Measurements from ENCODE around the gene INPP5B.
"Not testable (repeated sequence)": the region's sequence is repeated elsewhere in the genome, so short reads cannot be mapped to it uniquely, and the experiment has no call there.

DNA sequence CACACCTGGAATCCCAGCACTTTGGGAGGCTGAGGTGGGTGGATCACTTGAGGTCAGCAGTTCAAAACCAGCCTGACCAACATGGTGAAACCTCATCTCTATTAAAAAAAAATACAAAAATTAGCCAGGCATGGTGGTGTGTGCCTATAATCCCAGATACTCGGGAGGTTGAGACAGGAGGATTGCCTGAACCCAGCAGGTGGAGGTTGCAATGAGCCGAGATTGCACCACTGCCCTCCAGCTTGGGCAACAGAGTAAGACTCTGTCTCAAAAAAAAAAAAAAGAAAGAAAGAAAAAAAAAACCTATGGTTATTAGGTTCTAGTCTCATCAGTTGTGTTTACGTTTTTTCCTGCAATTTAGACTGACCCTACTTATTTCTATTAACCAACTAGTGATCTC is 40.3 kb downstream of the INPP5B start:
- not testable (repeated sequence) for TF ChIP-seq CTCF (conservative IDR thresholded peaks at IDR 0.05; ENCODE audit: low read depth in 2 of 2); REST (IDR thresholded peaks at IDR 0.05; ENCODE audit: unreplicated experiment); POLR2AphosphoS5 (IDR thresholded peaks at IDR 0.05; ENCODE audit: low read depth)
